HEK293T (cell line): ENCODE results near the gene DGAT2.

Experiments
- CTCF ChIA-PET: fragments of 350-600 bp; formaldehyde crosslinking; extraction: SDS; loops from one replicate; lab custom pipeline; 2021; ENCODE audit warnings: antibody characterized with exemption, inconsistent platforms; lab: Yijun Ruan, JAX
- POLR2A ChIA-PET: fragments of 350-600 bp; formaldehyde crosslinking; extraction: SDS; loops from one replicate; lab custom pipeline; 2020; ENCODE audit warnings: antibody characterized with exemption, inconsistent platforms; lab: Yijun Ruan, JAX
- DNase-seq: peaks from one replicate; pipeline ENCODE4 v3.0.0; 2012; ENCODE audit warnings: mixed read lengths; ENCODE audit errors: extremely low spot score
- ARNT ChIP-seq: fragments of 450-650 bp; IDR thresholded peaks from 2 replicates; pipeline ENCODE4 v1.6.1; 2017; ENCODE audit warnings: mild to moderate bottlenecking
- BHLHE40 ChIP-seq: fragments of 450-650 bp; IDR thresholded peaks from 2 replicates; pipeline ENCODE4 v1.6.1; 2016; ENCODE audit warnings: mild to moderate bottlenecking, moderate library complexity, borderline replicate concordance
- CTBP1 ChIP-seq: fragments of 450-650 bp; IDR thresholded peaks from 2 replicates; pipeline ENCODE4 v1.6.1; 2016; ENCODE audit warnings: borderline replicate concordance
- ELF4 ChIP-seq: fragments of 450-650 bp; IDR thresholded peaks from 2 replicates; pipeline ENCODE4 v1.6.1; 2017; ENCODE audit warnings: antibody characterized with exemption
- FOXA1 ChIP-seq: fragments of 450-650 bp; IDR thresholded peaks from 2 replicates; pipeline ENCODE4 v1.6.1; 2016; ENCODE audit warnings: mild to moderate bottlenecking
- FOXK2 ChIP-seq: fragments of 450-650 bp; IDR thresholded peaks from 2 replicates; pipeline ENCODE4 v1.6.1; 2016; ENCODE audit warnings: mild to moderate bottlenecking
- FOXM1 ChIP-seq: fragments of 450-650 bp; IDR thresholded peaks from 2 replicates; pipeline ENCODE4 v1.6.1; 2017; ENCODE audit warnings: mild to moderate bottlenecking, borderline replicate concordance
- HDGF ChIP-seq: fragments of 450-650 bp; IDR thresholded peaks from 2 replicates; pipeline ENCODE4 v1.6.1; 2017; ENCODE audit warnings: antibody characterized with exemption, borderline replicate concordance
- L3MBTL2 ChIP-seq: fragments of 450-650 bp; conservative IDR thresholded peaks from 2 replicates; pipeline ENCODE4 v1.6.1; 2016; ENCODE audit warnings: mild to moderate bottlenecking
- LEF1 ChIP-seq: fragments of 450-650 bp; IDR thresholded peaks from 2 replicates; pipeline ENCODE4 v1.6.1; 2017; ENCODE audit warnings: mild to moderate bottlenecking, borderline replicate concordance
- NFRKB ChIP-seq: fragments of 450-650 bp; IDR thresholded peaks from 2 replicates; pipeline ENCODE4 v1.6.1; 2016; ENCODE audit warnings: mild to moderate bottlenecking, moderate library complexity
- PKNOX1 ChIP-seq: fragments of 450-650 bp; IDR thresholded peaks from 2 replicates; pipeline ENCODE4 v1.6.1; 2016
- SP1 ChIP-seq: fragments of 450-650 bp; IDR thresholded peaks from 2 replicates; pipeline ENCODE4 v1.6.1; 2017
- SUZ12 ChIP-seq: fragments of 450-650 bp; IDR thresholded peaks from 2 replicates; pipeline ENCODE4 v1.6.1; 2016; ENCODE audit warnings: mild to moderate bottlenecking
- TARDBP ChIP-seq: fragments of 450-650 bp; IDR thresholded peaks from 2 replicates; pipeline ENCODE4 v1.6.1; 2016
- ZNF384 ChIP-seq: fragments of 450-650 bp; IDR thresholded peaks from 2 replicates; pipeline ENCODE4 v1.6.1; 2016

The DGAT2 gene

GRCh38 chr11:75777461-75778110 is 9.0 kb downstream of the DGAT2 start:
- TF ChIP-seq HDGF (no peak), ELF4 (no peak), BHLHE40 (no peak), SUZ12 (no peak), LEF1 (no peak), PKNOX1 (no peak), NFRKB (no peak), CTBP1 (no peak)
- POLR2A ChIA-PET: no interaction called here
- CTCF ChIA-PET: interaction anchor here (1.2 kb wide), 1 partner anchor 9 kb away, joined by 4 read pairs; the partner anchor contains the start of gene DGAT2
- DNase-seq: no peak

GRCh38 chr11:75778962-75779361 is 10.4 kb downstream of the DGAT2 start:
- POLR2A ChIA-PET: no interaction called here
- DNase-seq: no peak
- TF ChIP-seq NFRKB (no peak), ELF4 (no peak), TARDBP (no peak), ARNT (no peak), PKNOX1 (no peak), BHLHE40 (no peak)
- CTCF ChIA-PET: interaction anchor here (1.0 kb wide), 1 partner anchor 88 kb away, joined by 3 read pairs; no protein-coding TSS in a partner anchor

GRCh38 chr11:75779960-75780359 is 11.4 kb downstream of the DGAT2 start:
- no peak for DNase-seq
- CTCF ChIA-PET: interaction anchor here (1.0 kb wide), 1 partner anchor 87 kb away, joined by 3 read pairs; no protein-coding TSS in a partner anchor
- TF ChIP-seq FOXK2 (no peak), ELF4 (no peak), HDGF (no peak), ARNT (no peak), BHLHE40 (no peak), CTBP1 (no peak), LEF1 (no peak), SP1 (no peak), L3MBTL2 (no peak), SUZ12 (no peak), TARDBP (no peak), FOXA1 (no peak), FOXM1 (no peak), NFRKB (no peak), PKNOX1 (no peak), ZNF384 (no peak)
- POLR2A ChIA-PET: no interaction called here

- DNase-seq: no peak
- CTCF ChIA-PET: no interaction called here
- POLR2A ChIA-PET: no interaction called here
- TF ChIP-seq BHLHE40: no peak
- no peak for TF ChIP-seq CTBP1
- TF ChIP-seq NFRKB: no peak
- TF ChIP-seq FOXA1: no peak
- no peak for TF ChIP-seq FOXM1
- TF ChIP-seq ELF4: no peak
- no peak for TF ChIP-seq SP1
- no peak for TF ChIP-seq LEF1
Observed at GRCh38 chr11:75780888-75781287, 12.3 kb downstream of the DGAT2 start.

GRCh38 chr11:75781296-75781695 is 12.7 kb downstream of the DGAT2 start:
- CTCF ChIA-PET: no interaction called here

More at GRCh38 chr11:75781296-75781695, 12.7 kb downstream of the DGAT2 start:
- POLR2A ChIA-PET: no interaction called here
- TF ChIP-seq PKNOX1: no peak
- no peak for TF ChIP-seq FOXK2
- TF ChIP-seq BHLHE40: no peak
- no peak for TF ChIP-seq FOXM1
- no peak for TF ChIP-seq CTBP1
- TF ChIP-seq SP1: no peak
- no peak for TF ChIP-seq ARNT
- no peak for TF ChIP-seq ELF4
- no peak for TF ChIP-seq NFRKB
- no peak for TF ChIP-seq SUZ12
- TF ChIP-seq L3MBTL2: no peak
- TF ChIP-seq FOXA1: no peak
- TF ChIP-seq ZNF384: no peak
- TF ChIP-seq TARDBP: no peak
- no peak for TF ChIP-seq HDGF
- no peak for DNase-seq
